ENCODE results near the gene CHKB. TPM values are rescaled to one million over a fixed set of nuclear protein-coding genes. Genes with fewer than 3 reads are reported as not detected.

The CHKB gene
- total RNA-seq, 2 donors from 2014 or later: 43.3 to 122 TPM

DNA sequence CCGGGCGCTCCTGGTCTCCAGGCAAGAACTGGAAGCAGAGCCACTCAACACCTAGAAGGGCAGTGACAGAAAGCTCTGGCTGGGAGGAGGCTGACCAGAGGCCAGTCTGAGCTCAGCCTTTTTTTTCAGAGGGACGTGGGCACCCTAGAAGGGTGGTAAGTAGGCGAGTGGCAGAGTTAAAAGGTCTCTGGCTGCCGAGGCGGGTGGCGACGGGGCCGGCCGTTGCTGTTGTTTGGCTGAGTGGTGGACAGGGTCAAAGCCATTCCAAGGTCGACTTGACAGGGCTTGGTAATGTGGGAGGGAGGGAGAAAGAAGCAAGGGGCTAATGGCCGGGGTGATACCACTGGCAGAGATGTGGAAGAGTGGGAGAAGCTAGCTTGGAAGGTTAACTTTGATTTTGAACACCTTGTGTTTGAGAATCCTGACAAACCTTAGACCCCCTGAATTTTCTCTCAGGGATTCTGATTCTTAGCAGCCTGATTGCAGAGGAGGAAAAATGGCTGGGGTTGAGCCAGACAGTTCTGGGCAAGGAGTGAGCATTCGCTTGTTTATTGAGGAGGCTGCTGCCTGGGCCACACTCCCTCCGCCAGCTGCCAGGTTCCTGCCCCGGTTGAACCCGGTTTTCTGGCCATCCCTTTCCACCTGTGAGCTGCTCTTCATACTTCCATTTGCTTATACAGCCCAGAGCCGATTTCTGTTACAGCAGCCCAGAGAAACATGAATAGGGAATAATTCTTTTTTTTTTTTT, 19.1 kb downstream of the CHKB start:
- DNase-seq: peak in 2 of 4 donors; percentile 34 to 41
- TF ChIP-seq CTCF (IDR thresholded peaks at IDR 0.05) (no peak), POLR2A (IDR thresholded peaks at IDR 0.05) (no peak)
- 9 to 13% methylated on average over 17 of the region's 17 CpGs for WGBS, 2 donors
- H3K36me3 ChIP-seq (replicated peaks in 1 of 2; ENCODE audit: insufficient read depth in 1 of 2, low read depth in 2 of 2): no peaks in the 10 kb centered on the region
- H3K4me3 ChIP-seq: peak overlapping the region; percentile 4 to 9
- peak; percentile 32 for ATAC-seq
- intact Hi-C loops (cut with DNase I): no loop called here
- no peaks in the 10 kb centered on the region for H3K9me3 ChIP-seq
- H3K4me1 ChIP-seq: peaks cover 18% of the 10 kb centered on the region
- H3K27me3 ChIP-seq: no peaks in the 10 kb centered on the region
- peak overlapping the region; percentile 66 to 90 (median 75) for H3K27ac ChIP-seq

DNA sequence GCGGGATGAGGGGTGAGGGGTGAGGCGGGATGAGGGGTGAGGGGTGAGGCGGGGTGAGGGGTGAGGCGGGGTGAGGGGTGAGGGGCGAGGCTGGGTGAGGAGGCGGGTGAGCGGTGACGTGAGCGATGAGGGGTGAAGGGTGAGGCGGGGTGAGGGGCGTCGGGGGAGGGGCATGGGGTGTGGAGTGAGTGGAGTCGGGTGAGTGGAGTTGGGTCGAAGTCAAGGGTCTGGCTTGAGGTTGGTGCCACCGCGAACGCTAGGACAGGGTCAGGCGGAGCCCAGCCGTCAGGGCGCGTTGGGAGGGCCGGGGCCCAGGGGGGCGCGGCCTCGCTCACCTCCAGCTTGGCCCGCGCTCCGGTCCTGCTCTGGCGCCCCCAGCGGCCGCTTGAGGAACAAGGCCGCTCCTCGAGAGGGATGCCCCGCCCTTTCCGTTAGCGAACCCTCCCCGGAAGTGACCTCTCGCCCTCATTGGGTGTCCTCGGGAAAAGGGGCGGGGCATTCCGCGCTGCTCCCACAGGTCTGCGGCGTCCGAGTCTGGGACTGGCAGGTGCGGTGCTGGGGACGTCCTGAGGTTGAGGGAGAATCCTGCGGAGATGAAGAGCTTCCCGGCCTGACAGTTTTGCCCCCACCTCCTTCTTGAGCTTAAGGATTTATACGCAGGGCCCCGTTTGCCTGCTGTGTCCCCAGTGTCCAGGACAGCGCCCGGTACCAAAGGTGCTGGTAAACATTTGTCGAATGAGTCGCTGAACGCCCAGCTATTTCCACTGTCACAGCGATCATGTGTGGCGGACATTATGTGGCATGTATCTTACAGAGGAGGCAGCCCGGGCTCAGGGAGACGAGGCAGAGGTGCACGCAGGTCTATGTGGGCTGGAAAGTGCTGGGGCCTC, 19.9 kb downstream of the CHKB start, which contains the start of gene SYCE3:
SYCE3 (minus strand) TSS at position 397 of the 890 bp plus-strand sequence. CDS start 6,514 bp downstream, outside the sequence.
- TF ChIP-seq POLR2A (IDR thresholded peaks at IDR 0.05): peak; percentile 70 to 90 (median 87)
- TF ChIP-seq CTCF (IDR thresholded peaks at IDR 0.05): peak; percentile 95 to 99 (median 97)
- peak; percentile 98 to 99 (median 99) for DNase-seq
- intact Hi-C loops (cut with DNase I): no loop called here
- peak; percentile 99 for ATAC-seq
- Histone ChIP-seq H3K4me1 (peaks cover 16% of the 10 kb centered on the region), H3K4me3 (peak within 1 kb of the TSS; percentile 4 to 9), H3K36me3 (replicated peaks in 1 of 2; ENCODE audit: insufficient read depth in 1 of 2, low read depth in 2 of 2) (no peaks in the 10 kb centered on the region), H3K9me3 (no peaks in the 10 kb centered on the region), H3K27me3 (no peaks in the 10 kb centered on the region), H3K27ac (peak within 1 kb of the TSS; percentile 66 to 90 (median 75))
- WGBS, 2 donors: 2 to 4% methylated on average over 24 to 57 of the region's 61 CpGs

DNA sequence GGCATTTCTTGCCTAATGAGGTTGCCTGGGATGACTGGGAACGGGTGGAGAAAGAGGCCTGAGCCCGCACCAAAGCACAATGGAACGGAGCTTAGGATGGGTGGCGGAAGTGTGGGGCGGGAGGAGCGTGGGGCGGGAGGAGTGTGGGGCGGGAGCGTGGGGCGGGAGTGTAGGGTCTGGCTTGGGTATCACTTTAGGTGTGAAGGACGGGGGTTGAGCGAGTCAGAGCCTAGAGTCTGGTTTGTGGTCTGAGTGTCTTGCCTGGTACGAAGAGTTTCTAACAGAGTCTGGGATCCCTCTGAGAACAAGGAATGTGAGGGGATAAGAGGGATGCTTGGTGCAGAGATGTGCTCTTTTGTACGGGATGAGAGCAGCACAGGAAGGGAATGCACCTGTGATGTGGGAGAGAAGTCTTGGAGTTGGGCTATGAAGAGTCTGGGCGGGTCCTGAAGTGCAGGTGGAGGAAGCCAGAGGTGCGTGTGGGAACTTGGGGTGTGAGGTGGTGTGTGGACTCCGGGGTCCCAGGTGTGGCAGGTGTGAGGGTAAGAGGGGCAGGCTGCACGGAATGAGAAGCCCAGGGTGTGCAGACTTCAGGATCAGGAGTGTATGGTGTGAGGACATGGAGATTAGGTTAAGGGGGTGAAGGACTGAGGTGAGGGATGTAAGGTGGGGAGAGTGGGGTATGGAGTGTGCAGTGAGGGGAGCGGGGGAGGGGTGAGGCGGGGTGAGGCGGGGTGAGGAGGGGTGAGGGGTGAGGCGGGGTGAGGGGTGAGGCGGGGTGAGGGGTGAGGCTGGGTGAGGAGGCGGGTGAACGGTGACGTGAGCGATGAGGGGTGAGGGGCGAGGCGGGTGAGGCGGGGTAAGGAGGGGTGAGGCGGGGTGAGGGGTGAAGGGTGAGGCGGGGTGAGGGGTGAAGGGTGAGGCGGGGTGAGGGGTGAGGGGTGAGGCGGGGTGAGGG, 21.0 kb downstream of the CHKB start:
- Histone ChIP-seq H3K27ac (no peak overlapping the region), H3K4me1 (peaks cover 16% of the 10 kb centered on the region), H3K27me3 (no peaks in the 10 kb centered on the region), H3K36me3 (replicated peaks in 1 of 2; ENCODE audit: insufficient read depth in 1 of 2, low read depth in 2 of 2) (no peaks in the 10 kb centered on the region), H3K4me3 (no peak overlapping the region), H3K9me3 (no peaks in the 10 kb centered on the region)
- ATAC-seq (no peak), DNase-seq (no peak)
- 72 to 79% methylated on average over 16 to 18 of the region's 34 CpGs for WGBS, 2 donors
- no peak for TF ChIP-seq POLR2A (IDR thresholded peaks at IDR 0.05)
- no peak for TF ChIP-seq CTCF (IDR thresholded peaks at IDR 0.05)
- intact Hi-C loops (cut with DNase I): no loop called here

- TF ChIP-seq CTCF (IDR thresholded peaks at IDR 0.05): no peak
- no peak for TF ChIP-seq POLR2A (IDR thresholded peaks at IDR 0.05)
- intact Hi-C loops (cut with DNase I): no loop called here
- Histone ChIP-seq H3K27ac (no peak overlapping the region), H3K4me1 (peaks cover 16% of the 10 kb centered on the region), H3K27me3 (no peaks in the 10 kb centered on the region), H3K36me3 (replicated peaks in 1 of 2; ENCODE audit: insufficient read depth in 1 of 2, low read depth in 2 of 2) (no peaks in the 10 kb centered on the region), H3K4me3 (no peak overlapping the region), H3K9me3 (no peaks in the 10 kb centered on the region)
- 67 to 80% methylated on average over 3 of the region's 3 CpGs for WGBS, 2 donors
- no peak for DNase-seq
- ATAC-seq: no peak
Measured at GRCh38 chr22:50560034-50560433, 22.6 kb downstream of the CHKB start.

All from body of pancreas (tissue), 4 donors.